ENCODE data around the gene SHISA2.

SHISA2 gene

DNA sequence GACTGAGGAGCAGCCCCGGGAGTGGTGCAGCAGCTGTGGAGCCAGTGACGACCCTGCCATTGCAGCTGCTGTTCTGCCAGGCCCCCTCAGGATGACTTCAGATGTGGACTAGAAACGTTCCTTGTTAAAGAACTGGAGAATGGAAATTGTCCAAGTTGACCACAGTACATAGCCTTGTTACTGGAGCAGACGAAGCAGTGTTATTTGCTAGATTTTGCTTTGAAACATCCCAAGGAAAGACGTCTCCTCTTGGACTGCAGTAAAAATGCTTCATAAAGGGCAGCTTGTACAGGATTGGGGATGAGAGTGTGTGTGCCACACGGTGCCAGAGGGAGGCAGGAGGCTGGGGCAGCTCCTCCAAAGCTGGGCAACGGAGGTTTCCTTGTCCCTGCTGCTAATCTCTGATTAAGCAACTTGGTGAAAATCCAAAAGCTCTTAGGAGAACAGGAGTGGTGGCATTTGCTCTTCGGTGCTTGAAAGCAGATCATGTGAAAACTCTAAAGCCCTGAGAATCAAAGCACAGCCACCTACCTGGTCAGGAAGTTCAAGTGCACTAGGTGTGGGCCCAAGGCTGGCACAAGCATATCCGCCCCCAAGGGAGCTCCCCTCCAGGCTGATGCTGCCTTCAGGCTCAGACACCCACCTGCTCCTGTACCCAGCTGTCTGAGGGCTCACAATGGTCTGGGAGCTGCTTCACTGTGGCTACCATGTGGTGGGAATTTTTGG, 34.5 kb downstream of the SHISA2 start:
- no peak for DNase-seq

DNA sequence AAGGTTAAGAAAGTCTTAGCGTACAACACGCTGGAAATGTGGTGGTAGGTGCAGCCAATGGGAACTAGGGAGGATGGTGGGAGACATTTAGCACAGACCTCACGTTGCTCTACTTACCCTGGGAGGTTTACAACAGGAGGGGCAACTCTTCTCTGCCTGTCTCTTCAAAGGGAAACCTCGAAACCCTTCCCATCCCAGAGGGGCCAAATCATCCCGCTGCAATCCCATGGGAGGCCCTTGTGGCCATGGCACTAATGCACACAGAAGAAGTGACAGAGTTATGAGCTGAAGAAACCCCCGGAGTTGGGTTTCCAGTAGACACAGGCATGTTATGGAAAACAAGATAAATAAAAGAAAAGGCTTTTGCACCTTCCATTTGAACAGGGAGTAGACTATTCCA, 35.6 kb downstream of the SHISA2 start:
- no peak for DNase-seq

DNA sequence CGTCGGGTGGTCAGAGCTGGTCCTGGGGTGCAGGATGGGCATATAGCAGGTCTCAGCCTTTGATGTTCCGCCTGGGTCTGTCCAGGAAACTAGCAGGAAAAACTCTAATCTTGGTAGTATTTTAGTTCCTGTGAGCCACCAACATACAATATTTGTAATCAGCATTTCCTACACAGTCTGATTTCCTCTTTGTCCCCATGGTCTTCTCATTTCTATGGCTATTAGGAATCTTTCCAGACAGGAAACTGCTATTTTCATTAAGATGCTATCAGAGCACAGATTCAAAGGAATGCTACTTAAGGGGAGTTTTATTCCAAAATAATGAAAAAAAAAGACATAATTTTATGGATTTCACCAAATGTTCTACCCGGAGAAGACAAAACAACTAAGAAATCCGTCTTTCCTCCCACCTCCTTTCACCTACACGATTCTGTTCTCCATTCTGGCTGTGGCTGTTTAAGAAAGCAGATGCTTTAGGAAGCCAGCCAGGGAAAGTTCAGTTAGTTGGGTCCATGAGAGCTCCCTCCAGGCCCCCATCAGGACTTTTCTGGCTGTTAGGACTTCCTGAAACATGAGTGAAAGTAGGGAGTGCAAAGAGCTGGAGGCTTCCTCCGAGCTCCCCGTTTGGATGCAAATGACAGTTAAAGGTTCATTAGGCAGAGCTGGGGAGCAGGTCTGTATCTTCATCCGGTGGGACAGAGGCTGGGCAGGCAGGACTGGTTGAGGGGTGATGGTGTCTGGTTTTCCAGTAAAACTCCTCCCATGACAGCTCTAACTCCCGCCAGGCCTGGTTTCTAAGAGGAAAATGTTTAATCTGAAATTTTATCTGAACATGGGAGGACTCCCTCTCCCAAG, 36.3 kb downstream of the SHISA2 start:
- DNase-seq, result no peak

DNA sequence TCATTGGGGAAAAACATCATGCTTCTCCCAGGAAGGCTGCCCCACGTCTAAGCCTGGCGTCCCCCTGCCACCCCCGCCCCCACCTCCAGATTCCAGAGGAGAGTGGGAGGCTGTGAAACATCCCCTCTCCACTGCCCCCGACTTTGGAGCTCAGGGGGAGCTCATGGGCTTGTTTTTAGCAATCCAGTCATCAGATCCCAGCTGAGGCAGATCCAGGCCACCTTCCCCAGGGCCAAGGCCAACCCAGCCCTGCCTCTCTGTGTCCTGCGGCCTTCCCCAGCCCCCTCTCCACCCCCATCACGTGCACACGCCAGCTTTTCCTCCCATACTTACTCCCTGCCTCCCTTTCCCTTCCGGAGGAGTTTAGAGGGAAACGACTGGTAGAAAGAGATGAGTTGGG, 38.8 kb downstream of the SHISA2 start:
- no peak for DNase-seq

DNA sequence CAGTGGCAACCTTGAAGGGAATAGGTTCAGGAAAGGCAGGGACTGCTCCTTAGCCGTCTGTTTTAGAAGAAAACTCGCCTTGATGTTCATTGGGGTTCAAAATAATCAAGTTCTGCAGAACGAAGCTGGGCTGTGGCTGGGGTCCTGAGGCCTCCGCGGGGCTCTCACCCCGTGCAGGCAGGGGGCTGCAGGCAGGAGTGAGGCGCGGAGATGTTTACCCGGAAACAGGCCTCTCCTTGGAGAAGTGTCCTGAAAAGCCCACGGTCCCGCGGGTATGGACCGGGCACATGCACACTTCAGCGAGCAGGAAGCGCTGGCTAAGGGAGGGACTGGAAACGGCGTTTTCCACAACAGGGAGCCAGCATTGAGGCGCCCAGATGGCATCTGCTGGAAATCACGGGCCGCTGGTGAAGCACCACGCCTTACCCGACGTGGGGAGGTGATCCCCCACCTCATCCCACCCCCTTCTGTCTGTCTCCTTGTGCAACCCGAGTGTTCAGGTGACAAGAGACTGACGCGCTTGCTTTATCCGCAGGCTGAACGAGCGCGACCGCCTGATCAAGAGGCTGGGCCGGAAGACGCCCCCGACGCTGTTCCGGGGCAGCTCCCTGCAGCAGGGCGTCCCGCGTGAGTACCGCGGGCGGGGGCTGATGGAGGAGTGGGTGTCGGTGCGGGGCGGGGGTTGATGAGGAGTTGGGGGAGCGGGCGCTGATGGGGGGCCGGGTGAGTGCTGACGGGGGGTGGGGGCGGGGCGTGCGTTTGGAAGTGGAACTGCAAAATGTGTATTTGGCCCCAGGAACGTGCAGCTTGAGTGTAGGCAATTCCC, 39.6 kb downstream of the SHISA2 start:
- DNase-seq, result no peak

DNA sequence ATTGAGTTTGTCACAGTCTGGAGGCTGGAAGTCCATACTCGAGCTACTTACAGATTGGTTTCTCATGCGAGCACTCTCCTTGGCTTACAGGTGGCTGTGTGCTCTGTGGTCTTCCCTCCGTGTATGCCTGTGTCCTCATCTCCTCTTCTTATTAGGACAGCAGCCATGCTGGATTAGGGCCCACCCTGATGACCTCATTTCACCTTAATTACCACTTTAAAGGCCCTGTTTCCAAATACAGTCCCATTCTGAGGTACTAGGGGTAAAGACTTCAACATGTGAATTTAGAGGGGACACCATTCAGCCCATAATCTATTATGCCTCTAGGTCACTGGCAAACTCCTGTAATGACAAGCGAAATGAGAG, 40.6 kb downstream of the SHISA2 start:
- no peak for DNase-seq

DNA sequence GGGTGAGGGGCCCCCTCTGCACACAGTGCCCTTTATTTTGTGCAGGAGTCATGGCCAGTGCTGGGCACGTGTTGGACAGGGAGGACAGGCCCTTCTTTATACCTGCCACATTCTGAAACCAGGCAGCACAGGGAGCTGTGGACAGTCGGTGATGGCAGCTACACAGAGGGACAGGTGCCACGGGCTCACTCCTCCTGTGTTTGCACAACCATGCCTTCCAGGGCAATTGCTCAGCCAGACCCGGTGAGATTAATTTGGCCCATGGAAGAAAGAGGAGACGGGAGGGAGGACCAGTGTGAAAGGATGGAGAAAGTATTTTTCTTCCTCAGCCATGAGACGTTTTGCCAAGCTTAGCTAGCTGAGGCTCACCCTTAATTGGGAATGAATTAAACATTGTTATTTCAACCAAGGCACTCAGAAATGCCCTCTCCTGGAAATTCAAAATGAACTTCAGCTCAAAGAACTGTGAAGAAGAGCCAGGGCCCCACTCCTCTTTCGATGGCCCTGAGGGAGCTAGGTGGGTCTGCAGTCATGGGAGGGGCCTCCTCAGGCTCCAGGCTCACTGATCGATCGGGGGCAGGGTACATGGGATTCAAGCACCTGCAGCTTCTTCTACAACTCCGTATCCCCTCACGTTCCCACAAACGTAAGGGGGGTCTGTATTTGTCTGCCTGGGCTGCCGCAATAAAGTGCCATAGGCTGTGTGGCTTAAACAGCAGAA, 41.2 kb downstream of the SHISA2 start:
- no peak for DNase-seq

DNA sequence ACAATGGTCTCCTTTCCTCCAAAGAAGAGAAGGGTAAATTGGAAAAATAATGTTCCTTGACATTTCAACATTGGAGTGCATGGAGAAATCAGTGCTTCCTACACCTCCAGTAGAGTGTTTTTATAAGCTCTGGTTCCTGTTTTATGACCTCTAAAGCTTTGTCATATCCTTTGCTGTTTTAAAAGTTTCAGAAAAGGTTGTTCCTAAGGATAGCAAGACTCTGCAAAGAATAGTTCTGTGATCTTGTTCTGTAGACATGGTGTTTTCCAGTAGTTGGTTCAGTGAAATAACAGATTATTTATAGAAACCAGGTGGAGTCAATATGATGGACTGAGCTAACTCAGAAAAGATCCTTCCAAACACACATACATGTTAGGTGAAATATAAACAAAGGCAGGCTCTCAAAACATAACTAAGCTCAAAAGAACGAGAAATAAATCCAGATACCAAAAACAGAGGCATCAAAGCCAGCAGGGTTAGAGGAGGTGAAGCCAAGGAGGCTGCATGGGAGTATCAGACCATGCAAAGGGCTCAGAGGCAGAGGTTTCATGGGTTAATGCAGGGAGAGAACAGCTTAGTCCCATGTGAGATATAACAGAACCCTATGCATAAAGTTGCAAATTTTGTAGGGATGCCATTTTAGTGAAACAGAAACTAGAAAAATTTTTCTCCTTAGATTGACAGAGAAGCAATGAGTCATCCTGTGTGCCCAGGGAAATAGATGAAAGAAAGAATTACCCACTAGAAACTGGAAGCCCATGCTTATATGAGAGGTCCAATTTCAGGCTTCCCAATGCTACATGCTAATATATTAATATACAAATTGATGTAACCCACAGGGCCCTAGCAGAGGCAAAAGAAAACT, 44.3 kb downstream of the SHISA2 start:
- no peak for DNase-seq
